BLaER1 treated with 17β-estradiol and CSF1 and Interleukin-3, amounts not matched to agents 10 nM and 100 nM (cell line): ENCODE results near the gene UBR2.

Experiments used
- H3K27ac ChIP-seq, 11 experiments: shearing (Covaris generic); formaldehyde crosslinking; 2 replicates each; pipeline ENCODE4 v1.8.1; 2022
- H3K27me3 ChIP-seq, 11 experiments: shearing (Covaris generic); formaldehyde crosslinking; 2 replicates each; pipeline ENCODE4 v1.8.1; 2022
- H3K36me3 ChIP-seq, 11 experiments: shearing (Covaris generic); formaldehyde crosslinking; 2 replicates each; pipeline ENCODE4 v1.8.1; 2022
- H3K4me1 ChIP-seq, 10 experiments: shearing (Covaris generic); formaldehyde crosslinking; 2 replicates each; pipeline ENCODE4 v1.8.1; 2022
- H3K4me2 ChIP-seq, 11 experiments: shearing (Covaris generic); formaldehyde crosslinking; 2 replicates each; pipeline ENCODE4 v1.8.1; 2022
- H3K4me3 ChIP-seq, 10 experiments: shearing (Covaris generic); formaldehyde crosslinking; 2 replicates each; pipeline ENCODE4 v1.8.1; 2022
- H3K9ac ChIP-seq, 11 experiments: shearing (Covaris generic); formaldehyde crosslinking; 2 replicates each; pipeline ENCODE4 v1.8.1; 2022
- H3K9me3 ChIP-seq, 11 experiments: shearing (Covaris generic); formaldehyde crosslinking; replicated peaks in 1 of 11; 2 replicates each; pipeline ENCODE4 v1.8.1; 2022
- H4K20me1 ChIP-seq, 11 experiments: shearing (Covaris generic); formaldehyde crosslinking; 2 replicates each; pipeline ENCODE4 v1.8.1; 2022
- Cebpa-rat ChIP-seq, 11 experiments: shearing (Covaris generic); IDR thresholded peaks; 2 replicates each; pipeline ENCODE4 v1.8.1; 2022

Gene UBR2

DNA sequence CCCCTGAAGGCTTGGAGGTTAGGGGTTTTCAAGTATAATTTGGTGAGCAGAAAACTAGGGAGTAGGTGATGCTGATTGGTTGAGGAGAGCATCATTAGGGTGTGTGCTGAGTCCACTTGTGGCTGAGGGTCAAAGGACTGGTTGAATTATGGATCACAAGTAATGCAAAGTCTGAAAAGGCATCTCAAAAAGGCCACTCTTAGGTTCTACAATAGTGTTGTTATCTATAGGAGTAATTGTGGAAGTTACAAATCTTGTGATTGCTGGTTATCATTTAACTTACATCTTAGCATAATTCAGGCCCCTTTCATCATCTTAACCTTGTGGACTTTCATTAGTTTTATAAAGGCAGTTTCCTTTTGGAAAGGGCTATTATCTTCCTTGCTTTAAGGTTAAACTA lies 60.8 kb downstream of the UBR2 start:
- Histone ChIP-seq H3K9ac (no peak overlapping the region), H3K27me3 (no peaks in the 10 kb centered on the region), H3K27ac (no peak overlapping the region), H3K36me3 (peaks cover 66 to 100% (median 89%) of the 10 kb centered on the region in 11 experiments), H3K9me3 (no peaks in the 10 kb centered on the region; a peak in 1 of 22 replicates), H3K4me2 (no peak overlapping the region), H3K4me1 (no peaks in the 10 kb centered on the region), H4K20me1 (peaks cover 0 to 39% (median 0%) of the 10 kb centered on the region in 11 experiments; a peak in 4 of 22 replicates), H3K4me3 (no peak overlapping the region)
- TF ChIP-seq Cebpa-rat (IDR thresholded peaks at IDR 0.05) = no peak

DNA sequence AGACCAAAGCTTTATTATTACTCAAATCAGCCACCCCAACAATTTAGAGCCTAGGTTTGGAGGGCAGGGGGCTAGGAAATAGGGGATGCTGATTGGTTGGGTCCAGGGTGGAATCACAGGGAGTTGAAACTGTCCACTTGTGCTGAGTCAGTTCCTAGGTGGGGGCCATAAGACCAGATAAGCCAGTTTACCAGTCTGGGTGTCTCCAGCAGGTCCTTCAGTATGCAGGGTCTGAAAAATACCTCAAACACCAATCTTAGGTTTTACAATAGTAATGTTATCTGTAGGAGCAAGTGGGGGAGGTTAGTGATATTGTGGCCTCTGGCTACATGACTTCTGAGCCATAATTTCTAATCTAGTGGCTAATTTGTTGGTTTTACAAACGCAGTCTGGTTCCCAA lies 63.2 kb downstream of the UBR2 start:
- Histone ChIP-seq H3K4me3 (no peak overlapping the region), H3K27me3 (no peaks in the 10 kb centered on the region), H3K27ac (no peak overlapping the region), H3K9me3 (no peaks in the 10 kb centered on the region; a peak in 1 of 22 replicates), H3K36me3 (peaks cover 65 to 96% (median 85%) of the 10 kb centered on the region in 11 experiments), H3K9ac (no peak overlapping the region), H4K20me1 (peaks cover 0 to 48% (median 0%) of the 10 kb centered on the region in 11 experiments; a peak in 3 of 22 replicates), H3K4me1 (no peaks in the 10 kb centered on the region), H3K4me2 (no peak overlapping the region)
- TF ChIP-seq Cebpa-rat (IDR thresholded peaks at IDR 0.05) = no peak

DNA sequence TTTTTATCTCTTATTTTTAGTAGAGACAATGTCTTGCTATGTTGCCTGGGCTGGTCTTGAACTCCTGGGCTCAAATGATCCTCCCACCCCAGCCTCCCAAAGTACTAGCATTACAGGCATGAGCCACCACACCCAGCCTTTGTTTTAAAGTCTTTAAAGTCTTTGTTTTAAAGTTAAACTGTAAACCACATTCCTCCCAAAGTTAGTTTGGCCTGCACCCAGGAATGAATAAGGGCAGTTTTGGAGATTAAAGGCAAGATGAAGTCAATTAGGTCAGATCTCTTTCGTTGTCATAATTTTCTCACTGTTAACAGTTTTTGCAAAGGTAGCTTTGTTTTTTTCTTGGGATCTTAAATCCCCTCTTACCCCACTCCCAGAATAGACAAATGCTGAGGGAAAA lies 63.8 kb downstream of the UBR2 start:
- no peak for TF ChIP-seq Cebpa-rat (IDR thresholded peaks at IDR 0.05)
- H3K4me2 ChIP-seq = no peak overlapping the region
- no peak overlapping the region for H3K9ac ChIP-seq
- H3K36me3 ChIP-seq = peaks cover 65 to 96% (median 85%) of the 10 kb centered on the region in 11 experiments
- peaks cover 0 to 54% (median 0%) of the 10 kb centered on the region in 11 experiments; a peak in 3 of 22 replicates for H4K20me1 ChIP-seq
- H3K9me3 ChIP-seq = no peaks in the 10 kb centered on the region; a peak in 1 of 22 replicates
- no peak overlapping the region for H3K27ac ChIP-seq
- no peaks in the 10 kb centered on the region for H3K4me1 ChIP-seq
- H3K4me3 ChIP-seq = no peak overlapping the region
- no peaks in the 10 kb centered on the region for H3K27me3 ChIP-seq

DNA sequence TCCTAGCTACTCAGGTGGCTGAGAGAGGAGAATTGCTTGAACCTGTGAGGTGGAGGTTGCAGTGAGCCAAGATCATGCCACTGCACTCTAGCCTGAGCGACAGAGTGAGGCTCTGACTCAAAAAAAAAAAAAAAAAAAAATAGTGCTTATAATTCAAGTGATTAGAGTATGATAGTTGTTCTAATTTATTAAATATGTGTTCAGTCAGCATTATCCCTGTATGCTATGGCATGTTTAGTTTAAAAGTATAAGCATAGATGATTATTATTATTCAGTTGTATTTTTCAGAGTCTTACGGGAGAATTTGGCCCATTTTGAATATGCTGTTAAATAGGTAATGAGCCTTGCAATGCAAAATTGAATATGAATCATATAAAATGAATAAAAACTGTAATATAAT lies 64.8 kb downstream of the UBR2 start:
- Histone ChIP-seq H3K27ac (no peak overlapping the region), H3K9ac (no peak overlapping the region), H3K4me2 (no peak overlapping the region), H4K20me1 (peaks cover 0 to 54% (median 0%) of the 10 kb centered on the region in 11 experiments; a peak in 3 of 22 replicates), H3K4me1 (no peaks in the 10 kb centered on the region), H3K9me3 (no peaks in the 10 kb centered on the region; a peak in 1 of 22 replicates), H3K27me3 (no peaks in the 10 kb centered on the region), H3K36me3 (peaks cover 68 to 96% (median 87%) of the 10 kb centered on the region in 11 experiments), H3K4me3 (no peak overlapping the region)
- TF ChIP-seq Cebpa-rat (IDR thresholded peaks at IDR 0.05) = no peak

DNA sequence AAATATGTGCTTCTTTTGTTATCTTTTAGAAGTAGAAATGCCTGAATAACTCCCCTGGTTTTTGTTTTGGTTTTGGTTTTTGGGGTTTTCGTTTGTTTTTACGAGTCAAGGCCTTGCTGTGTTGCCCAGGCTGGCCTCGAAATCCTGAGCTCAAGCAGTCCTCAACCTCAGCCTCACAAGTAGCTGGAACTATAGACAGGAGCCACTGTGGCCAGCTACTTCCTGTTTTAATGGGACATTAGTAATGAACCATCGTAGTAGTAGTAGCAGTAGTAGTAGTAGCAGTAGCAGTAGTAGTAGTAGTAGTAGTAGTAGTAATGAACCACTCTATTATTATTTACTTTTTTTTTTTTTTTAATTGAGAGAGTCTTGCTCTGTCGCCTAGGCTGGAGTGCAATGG lies 66.0 kb downstream of the UBR2 start:
- H3K27ac ChIP-seq = no peak overlapping the region
- H3K4me2 ChIP-seq = no peak overlapping the region
- peaks cover 0 to 46% (median 0%) of the 10 kb centered on the region in 11 experiments; a peak in 3 of 22 replicates for H4K20me1 ChIP-seq
- H3K9me3 ChIP-seq = no peaks in the 10 kb centered on the region; a peak in 1 of 22 replicates
- H3K27me3 ChIP-seq = no peaks in the 10 kb centered on the region
- no peak overlapping the region for H3K9ac ChIP-seq
- no peak overlapping the region for H3K4me3 ChIP-seq
- TF ChIP-seq Cebpa-rat (IDR thresholded peaks at IDR 0.05) = no peak
- H3K36me3 ChIP-seq = peaks cover 67 to 96% (median 87%) of the 10 kb centered on the region in 11 experiments
- no peaks in the 10 kb centered on the region for H3K4me1 ChIP-seq

DNA sequence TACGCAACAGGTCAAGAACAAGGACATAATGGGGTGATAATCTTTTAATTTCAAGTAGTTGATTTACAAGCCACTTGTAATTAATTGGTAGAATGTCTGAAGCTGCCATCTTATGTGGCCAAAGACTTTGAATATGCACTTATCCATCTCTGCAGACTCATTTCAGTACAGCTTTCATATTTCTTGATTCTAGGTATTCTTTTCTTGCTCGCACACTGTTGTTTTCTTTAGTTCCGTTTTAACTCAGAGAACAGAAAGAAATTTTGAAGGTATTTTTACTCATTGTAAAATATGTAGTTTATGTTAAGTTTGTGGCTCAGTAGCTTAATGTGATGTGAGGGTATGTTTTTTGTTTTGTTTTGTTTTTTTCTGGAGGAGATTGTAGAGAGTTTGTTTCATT lies 73.9 kb downstream of the UBR2 start:
- Histone ChIP-seq H4K20me1 (peaks cover 0 to 5% (median 0%) of the 10 kb centered on the region in 11 experiments; a peak in 2 of 22 replicates), H3K36me3 (peaks cover 85 to 100% (median 95%) of the 10 kb centered on the region in 11 experiments), H3K27me3 (no peaks in the 10 kb centered on the region), H3K4me1 (no peaks in the 10 kb centered on the region), H3K4me3 (no peak overlapping the region), H3K4me2 (no peak overlapping the region), H3K9ac (no peak overlapping the region), H3K27ac (no peak overlapping the region), H3K9me3 (no peaks in the 10 kb centered on the region)
- TF ChIP-seq Cebpa-rat (IDR thresholded peaks at IDR 0.05) = no peak

DNA sequence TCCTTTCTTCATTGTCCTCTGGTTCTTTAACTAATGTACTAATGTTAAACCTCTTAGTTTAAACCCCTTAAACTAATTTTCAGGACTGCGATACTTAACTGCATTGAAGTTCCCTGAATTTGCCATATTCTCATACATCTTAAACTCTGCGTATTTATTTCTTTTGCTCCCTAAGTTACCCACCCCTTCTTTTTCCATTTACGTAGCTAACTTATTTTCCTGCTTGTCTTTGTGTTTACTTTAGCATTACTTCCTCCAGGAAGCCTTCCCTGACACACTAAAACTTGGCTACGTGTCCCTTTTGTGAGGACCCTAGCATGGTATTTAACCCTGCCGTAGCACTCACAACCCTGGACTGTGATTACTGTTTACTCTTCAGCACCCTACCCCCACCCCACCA lies 79.0 kb downstream of the UBR2 start:
- H3K4me2 ChIP-seq = no peak overlapping the region
- H4K20me1 ChIP-seq = no peaks in the 10 kb centered on the region
- H3K9ac ChIP-seq = no peak overlapping the region
- H3K4me3 ChIP-seq = no peak overlapping the region
- H3K27me3 ChIP-seq = no peaks in the 10 kb centered on the region
- TF ChIP-seq Cebpa-rat (IDR thresholded peaks at IDR 0.05) = no peak
- no peak overlapping the region for H3K27ac ChIP-seq
- peaks cover 0 to 8% (median 0%) of the 10 kb centered on the region in 10 experiments; a peak in 3 of 20 replicates for H3K4me1 ChIP-seq
- H3K9me3 ChIP-seq = no peaks in the 10 kb centered on the region
- peaks cover 85 to 100% (median 98%) of the 10 kb centered on the region in 11 experiments for H3K36me3 ChIP-seq

DNA sequence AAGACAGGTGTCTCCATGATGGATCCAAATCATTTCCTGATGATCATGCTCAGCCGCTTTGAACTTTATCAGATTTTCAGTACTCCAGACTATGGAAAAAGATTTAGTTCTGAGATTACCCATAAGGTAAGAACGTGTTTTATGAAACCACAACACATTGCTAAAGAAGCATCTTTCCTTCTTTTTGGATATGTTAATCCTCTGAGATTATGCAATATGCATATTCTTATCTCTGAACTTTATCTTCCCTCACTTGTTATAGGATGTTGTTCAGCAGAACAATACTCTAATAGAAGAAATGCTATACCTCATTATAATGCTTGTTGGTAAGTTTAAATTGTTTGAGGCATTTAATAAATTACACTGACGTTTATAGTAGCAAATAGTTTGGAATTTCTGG lies 80.4 kb downstream of the UBR2 start:
- no peaks in the 10 kb centered on the region for H3K9me3 ChIP-seq
- no peak overlapping the region for H3K4me2 ChIP-seq
- H3K9ac ChIP-seq = no peak overlapping the region
- H3K4me1 ChIP-seq = peaks cover 0 to 8% (median 0%) of the 10 kb centered on the region in 10 experiments; a peak in 3 of 20 replicates
- no peak for TF ChIP-seq Cebpa-rat (IDR thresholded peaks at IDR 0.05)
- H3K27ac ChIP-seq = no peak overlapping the region
- H3K36me3 ChIP-seq = peaks cover 83 to 100% (median 96%) of the 10 kb centered on the region in 11 experiments
- H3K27me3 ChIP-seq = no peaks in the 10 kb centered on the region
- H4K20me1 ChIP-seq = no peaks in the 10 kb centered on the region
- no peak overlapping the region for H3K4me3 ChIP-seq

DNA sequence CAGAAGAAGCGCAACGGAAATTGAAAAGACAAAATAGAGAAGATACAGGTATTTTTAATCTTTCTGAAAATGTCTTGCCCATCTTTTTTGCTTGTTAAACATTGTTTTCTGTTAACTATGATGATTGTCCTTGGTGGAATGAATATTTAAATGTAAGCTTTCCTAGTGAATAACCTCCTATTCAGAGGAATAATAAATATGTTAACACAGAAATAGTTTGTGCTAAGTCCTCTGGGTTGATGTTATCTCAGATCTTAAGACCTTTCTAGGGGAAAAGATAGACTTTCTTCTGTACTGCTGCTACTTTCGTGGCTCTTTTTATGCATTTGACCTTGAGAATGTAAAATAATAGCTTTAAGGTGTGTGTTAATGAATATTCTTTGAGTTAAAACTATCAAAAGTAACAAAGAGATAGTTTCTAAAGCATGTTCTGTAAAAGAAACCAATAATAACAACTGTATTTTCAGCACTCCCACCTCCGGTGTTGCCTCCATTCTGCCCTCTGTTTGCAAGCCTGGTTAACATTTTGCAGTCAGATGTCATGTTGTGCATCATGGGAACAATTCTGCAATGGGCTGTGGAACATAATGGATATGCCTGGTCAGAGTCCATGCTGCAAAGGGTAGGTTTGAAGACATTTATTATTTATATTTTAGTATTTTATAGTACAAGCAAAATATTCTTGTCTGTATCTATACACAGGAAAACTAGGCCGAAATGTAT lies 88.4 kb downstream of the UBR2 start:
- Histone ChIP-seq H3K4me3 (no peak overlapping the region), H3K4me1 (no peaks in the 10 kb centered on the region), H3K27ac (no peak overlapping the region), H3K9ac (no peak overlapping the region), H3K27me3 (no peaks in the 10 kb centered on the region), H3K36me3 (peaks cover 80 to 99% (median 93%) of the 10 kb centered on the region in 11 experiments), H4K20me1 (peaks cover 0 to 4% (median 0%) of the 10 kb centered on the region in 11 experiments; a peak in 1 of 22 replicates), H3K4me2 (no peak overlapping the region), H3K9me3 (no peaks in the 10 kb centered on the region)
- no peak for TF ChIP-seq Cebpa-rat (IDR thresholded peaks at IDR 0.05)
